ENCODE results near the gene COA5. TPM values are rescaled to one million over a fixed set of nuclear protein-coding genes. Genes with fewer than 3 reads are reported as not detected.
"Not testable (repeated sequence)": the region's sequence is repeated elsewhere in the genome, so short reads cannot be mapped to it uniquely, and the experiment has no call there.

The COA5 gene
- total RNA-seq, 1 donor from 2014 or later, result 29.6 TPM

- peak overlapping the region; percentile 91 for H3K4me3 Mint-ChIP-seq (ENCODE audit: unreplicated experiment)
- peaks cover 18% of the 10 kb centered on the region for H3K4me1 Mint-ChIP-seq (ENCODE audit: low read depth, unreplicated experiment)
- H3K27ac Mint-ChIP-seq (ENCODE audit: unreplicated experiment), result peak overlapping the region; percentile 34
- no peak for DNase-seq
- peaks cover 9% of the 10 kb centered on the region for H3K9me3 Mint-ChIP-seq (ENCODE audit: unreplicated experiment)
- peaks cover 9% of the 10 kb centered on the region for H3K27me3 Mint-ChIP-seq (ENCODE audit: unreplicated experiment)
- TF ChIP-seq CTCF (IDR thresholded peaks at IDR 0.05; ENCODE audit: partially characterized antibody, unreplicated experiment), result no peak
- no peaks in the 10 kb centered on the region for H3K36me3 Mint-ChIP-seq (ENCODE audit: unreplicated experiment)
Measured at GRCh38 chr2:98606431-98606830, 1.9 kb downstream of the COA5 start.

DNA sequence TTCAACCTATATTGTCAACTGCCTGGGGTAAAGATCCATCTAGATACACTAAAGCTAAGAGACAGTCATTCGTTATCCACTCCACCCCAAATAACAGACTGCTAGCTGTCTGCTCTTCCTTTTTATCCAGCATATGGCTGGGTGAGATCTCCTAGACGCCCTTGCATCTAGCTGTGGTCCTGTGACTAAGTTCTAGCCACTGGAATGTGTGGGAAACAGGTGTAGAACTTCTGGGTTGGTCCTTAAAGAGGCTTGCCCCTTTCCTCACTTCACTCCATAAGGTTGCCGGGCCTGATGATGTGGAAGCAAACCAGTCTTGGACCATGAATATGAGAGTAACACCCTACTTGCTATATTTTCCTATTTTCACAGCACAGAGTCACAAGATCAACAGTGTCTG lies 3.2 kb downstream of the COA5 start:
- H3K27me3 Mint-ChIP-seq (ENCODE audit: unreplicated experiment), result peaks cover 7% of the 10 kb centered on the region
- no peak overlapping the region for H3K27ac Mint-ChIP-seq (ENCODE audit: unreplicated experiment)
- peaks cover 18% of the 10 kb centered on the region for H3K4me1 Mint-ChIP-seq (ENCODE audit: low read depth, unreplicated experiment)
- no peak for TF ChIP-seq CTCF (IDR thresholded peaks at IDR 0.05; ENCODE audit: partially characterized antibody, unreplicated experiment)
- DNase-seq, result no peak
- H3K4me3 Mint-ChIP-seq (ENCODE audit: unreplicated experiment), result no peak overlapping the region
- no peaks in the 10 kb centered on the region for H3K36me3 Mint-ChIP-seq (ENCODE audit: unreplicated experiment)
- H3K9me3 Mint-ChIP-seq (ENCODE audit: unreplicated experiment), result peaks cover 9% of the 10 kb centered on the region

GRCh38 chr2:98604547-98604946 lies 3.8 kb downstream of the COA5 start:
- no peak for TF ChIP-seq CTCF (IDR thresholded peaks at IDR 0.05; ENCODE audit: partially characterized antibody, unreplicated experiment)
- no peak overlapping the region for H3K27ac Mint-ChIP-seq (ENCODE audit: unreplicated experiment)
- peaks cover 9% of the 10 kb centered on the region for H3K9me3 Mint-ChIP-seq (ENCODE audit: unreplicated experiment)

GRCh38 chr2:98601532-98602132 lies 6.7 kb downstream of the COA5 start:
- DNase-seq, result peak; percentile 40
- Mint-ChIP-seq H3K27me3 (ENCODE audit: unreplicated experiment) (peaks cover 2% of the 10 kb centered on the region), H3K4me3 (ENCODE audit: unreplicated experiment) (no peak overlapping the region), H3K27ac (ENCODE audit: unreplicated experiment) (no peak overlapping the region), H3K9me3 (ENCODE audit: unreplicated experiment) (peaks cover under 1% of the 10 kb centered on the region), H3K36me3 (ENCODE audit: unreplicated experiment) (no peaks in the 10 kb centered on the region), H3K4me1 (ENCODE audit: low read depth, unreplicated experiment) (peaks cover under 1% of the 10 kb centered on the region)
- peak; percentile 68 for TF ChIP-seq CTCF (IDR thresholded peaks at IDR 0.05; ENCODE audit: partially characterized antibody, unreplicated experiment)

More at GRCh38 chr2:98604547-98604946, 3.8 kb downstream of the COA5 start:
- no peak for DNase-seq
- Mint-ChIP-seq H3K4me3 (ENCODE audit: unreplicated experiment) (no peak overlapping the region), H3K4me1 (ENCODE audit: low read depth, unreplicated experiment) (peaks cover 14% of the 10 kb centered on the region), H3K36me3 (ENCODE audit: unreplicated experiment) (no peaks in the 10 kb centered on the region), H3K27me3 (ENCODE audit: unreplicated experiment) (peaks cover 7% of the 10 kb centered on the region)

DNA sequence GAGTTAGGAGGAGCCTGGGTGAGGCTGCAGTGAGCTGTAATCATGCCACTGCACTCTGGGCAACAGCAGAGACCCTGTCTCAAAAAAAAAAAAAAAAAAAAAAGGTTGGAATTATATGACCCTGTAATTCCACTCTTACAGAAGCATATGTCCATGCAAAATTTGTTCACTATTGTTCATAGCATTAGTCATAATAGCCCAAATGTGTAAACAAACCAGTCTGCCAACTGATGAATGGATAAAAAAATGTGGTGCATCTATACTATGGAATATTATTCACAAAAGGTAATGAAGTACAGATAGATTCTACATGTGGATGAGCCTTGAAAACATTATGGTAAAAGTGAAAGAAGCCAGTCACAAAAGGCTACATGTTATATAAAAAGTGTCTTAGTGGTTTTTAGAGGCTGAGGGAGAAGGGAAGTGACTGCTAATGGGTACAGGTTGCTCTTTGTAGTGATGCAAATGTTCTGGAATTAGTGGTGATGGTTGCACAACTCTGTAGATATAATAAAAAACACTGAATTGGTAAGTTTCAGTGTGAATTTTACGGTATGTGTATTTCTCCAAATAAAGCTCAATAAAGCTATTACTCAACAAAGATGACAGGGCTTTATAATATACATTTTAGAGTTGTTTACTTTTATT lies 9.4 kb downstream of the COA5 start:
- Mint-ChIP-seq H3K4me3 (ENCODE audit: unreplicated experiment) (no peak overlapping the region), H3K4me1 (ENCODE audit: low read depth, unreplicated experiment) (no peaks in the 10 kb centered on the region), H3K27me3 (ENCODE audit: unreplicated experiment) (no peaks in the 10 kb centered on the region), H3K27ac (ENCODE audit: unreplicated experiment) (no peak overlapping the region), H3K9me3 (ENCODE audit: unreplicated experiment) (no peaks in the 10 kb centered on the region), H3K36me3 (ENCODE audit: unreplicated experiment) (peaks cover 3% of the 10 kb centered on the region)
- DNase-seq, result no peak
- TF ChIP-seq CTCF (IDR thresholded peaks at IDR 0.05; ENCODE audit: partially characterized antibody, unreplicated experiment), result no peak

- H3K4me3 Mint-ChIP-seq (ENCODE audit: unreplicated experiment); H3K27me3 Mint-ChIP-seq (ENCODE audit: unreplicated experiment): not testable (repeated sequence)
Measured at GRCh38 chr2:98594665-98595064, 13.6 kb downstream of the COA5 start.

More at GRCh38 chr2:98594665-98595064, 13.6 kb downstream of the COA5 start:
- H3K27ac Mint-ChIP-seq (ENCODE audit: unreplicated experiment); H3K9me3 Mint-ChIP-seq (ENCODE audit: unreplicated experiment); H3K4me1 Mint-ChIP-seq (ENCODE audit: low read depth, unreplicated experiment); DNase-seq: not testable (repeated sequence)
- peaks cover 11% of the 10 kb centered on the region for H3K36me3 Mint-ChIP-seq (ENCODE audit: unreplicated experiment)
